Right kidney (tissue), 1 donor: ENCODE measurements around the gene PCSK2.

ENCODE experiments used
- DNase-seq: peaks from one replicate; pipeline ENCODE4 v3.0.0-alpha.2; 2016

PCSK2 gene

DNA sequence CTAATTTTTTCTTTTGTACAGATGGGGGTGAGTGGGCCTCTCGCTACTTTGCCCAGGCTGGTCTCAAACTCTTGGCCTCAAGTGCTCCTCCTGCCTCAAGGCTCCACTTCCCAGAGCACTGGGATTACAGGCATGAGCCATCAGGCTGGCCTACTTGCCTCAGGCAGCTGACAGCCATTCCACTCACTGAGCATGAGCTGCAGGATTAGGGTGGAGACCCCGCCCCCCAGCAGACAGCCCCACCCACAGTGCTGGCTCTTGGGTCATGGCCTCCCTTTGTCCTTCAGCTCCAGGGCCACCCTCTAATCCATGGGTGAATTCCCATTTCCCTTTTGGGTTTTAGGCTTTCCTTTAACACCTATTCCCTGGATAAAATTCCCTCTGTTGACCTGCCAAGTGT, 222.2 kb downstream of the PCSK2 start:
- DNase-seq = no peak

DNA sequence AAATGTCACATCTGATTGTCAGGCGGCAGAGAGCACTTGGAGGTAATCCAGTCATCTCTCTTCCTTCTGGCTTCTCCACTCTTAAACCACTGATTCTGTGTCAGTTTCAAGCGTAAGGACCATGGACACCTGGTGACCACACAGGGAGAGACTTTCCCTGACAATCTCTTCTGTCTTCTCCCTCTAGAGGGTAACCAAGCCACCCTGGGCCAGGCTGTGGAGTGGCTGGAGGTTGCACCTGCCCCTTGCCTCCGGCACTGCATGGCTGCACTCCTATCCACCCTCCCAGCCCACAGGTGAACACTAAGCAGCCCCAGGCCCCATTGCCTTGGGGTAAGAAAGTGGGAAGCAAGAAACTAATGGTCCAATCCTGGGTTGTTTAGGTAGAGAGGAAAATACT, 225.6 kb downstream of the PCSK2 start:
- DNase-seq = no peak

DNA sequence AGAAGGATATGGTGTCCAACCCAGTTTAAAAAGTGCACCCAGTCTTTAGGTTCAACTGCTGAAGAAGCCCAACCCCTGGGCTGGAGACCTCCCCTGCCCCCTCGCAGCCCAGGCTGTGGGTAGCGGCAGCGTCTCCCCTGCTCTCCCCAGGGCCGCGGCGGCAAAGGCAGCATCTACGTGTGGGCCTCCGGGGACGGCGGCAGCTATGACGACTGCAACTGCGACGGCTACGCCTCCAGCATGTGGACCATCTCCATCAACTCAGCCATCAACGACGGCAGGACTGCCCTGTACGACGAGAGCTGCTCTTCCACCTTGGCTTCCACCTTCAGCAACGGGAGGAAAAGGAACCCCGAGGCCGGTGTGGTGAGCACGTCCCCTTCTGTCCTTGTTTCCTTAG, 226.8 kb downstream of the PCSK2 start:
- DNase-seq = no peak

DNA sequence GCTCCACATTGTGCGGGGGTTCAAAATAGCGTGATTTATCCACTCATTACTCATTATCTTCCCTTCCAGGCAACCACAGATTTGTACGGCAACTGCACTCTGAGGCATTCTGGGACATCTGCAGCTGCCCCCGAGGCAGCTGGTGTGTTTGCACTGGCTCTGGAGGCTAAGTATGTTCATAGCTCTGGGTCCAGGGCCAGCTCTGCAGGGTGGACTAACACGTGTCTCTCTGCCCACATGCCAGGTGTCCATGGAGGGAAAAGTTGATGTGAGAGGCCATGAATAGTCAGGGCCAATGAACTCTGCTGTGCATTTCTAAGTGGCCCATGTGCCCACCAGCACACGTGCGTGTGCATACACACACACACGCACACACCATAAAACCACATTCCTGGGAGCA, 229.4 kb downstream of the PCSK2 start:
- DNase-seq = no peak

DNA sequence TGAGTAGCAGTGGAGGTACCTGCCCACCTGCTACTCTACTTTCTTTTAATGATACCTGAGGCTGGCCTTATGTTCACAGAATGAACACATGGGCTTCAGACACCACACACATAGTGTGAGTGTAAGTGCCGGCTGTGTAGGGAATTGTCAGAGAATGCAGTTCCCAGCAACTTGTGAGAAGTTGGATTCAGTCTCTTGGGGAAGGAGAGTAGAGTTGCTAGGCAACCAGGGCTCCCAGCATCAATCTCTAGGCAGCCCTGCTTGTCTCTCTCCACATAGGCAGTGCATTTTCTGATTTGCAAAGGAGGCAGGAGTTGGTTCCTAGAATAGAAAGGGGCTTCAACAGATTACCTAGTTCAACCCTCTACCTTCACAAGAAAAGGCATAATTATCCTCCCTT, 230.2 kb downstream of the PCSK2 start:
- DNase-seq = no peak

DNA sequence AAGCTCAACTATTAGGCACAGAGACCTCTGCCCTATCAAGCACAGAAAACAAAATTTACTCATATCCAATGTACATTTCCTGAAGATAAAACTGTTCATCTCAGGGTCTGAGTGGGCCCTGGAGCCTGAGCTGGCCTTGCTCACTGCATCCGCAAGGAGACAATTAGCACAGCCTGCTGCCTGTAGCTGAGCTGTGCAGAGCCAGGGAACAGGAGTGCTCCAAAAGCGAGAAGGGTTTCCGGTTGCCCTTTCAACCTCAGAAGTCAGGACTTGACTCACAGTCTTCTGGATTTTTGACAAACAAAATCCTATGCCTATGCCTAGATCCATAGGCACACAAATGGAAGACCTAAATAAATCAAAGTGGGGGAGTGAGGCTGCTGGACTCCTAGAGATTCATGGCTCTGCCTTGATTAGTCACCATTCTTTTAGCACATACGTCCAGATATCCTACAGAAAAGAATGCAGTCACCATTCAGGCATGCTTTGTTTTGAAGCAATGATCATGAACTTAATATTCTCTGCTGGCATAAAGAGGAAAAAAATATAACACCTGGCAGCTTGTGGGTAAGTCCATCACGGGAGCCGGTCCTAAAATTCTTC, 230.8 kb downstream of the PCSK2 start:
- no peak for DNase-seq

DNA sequence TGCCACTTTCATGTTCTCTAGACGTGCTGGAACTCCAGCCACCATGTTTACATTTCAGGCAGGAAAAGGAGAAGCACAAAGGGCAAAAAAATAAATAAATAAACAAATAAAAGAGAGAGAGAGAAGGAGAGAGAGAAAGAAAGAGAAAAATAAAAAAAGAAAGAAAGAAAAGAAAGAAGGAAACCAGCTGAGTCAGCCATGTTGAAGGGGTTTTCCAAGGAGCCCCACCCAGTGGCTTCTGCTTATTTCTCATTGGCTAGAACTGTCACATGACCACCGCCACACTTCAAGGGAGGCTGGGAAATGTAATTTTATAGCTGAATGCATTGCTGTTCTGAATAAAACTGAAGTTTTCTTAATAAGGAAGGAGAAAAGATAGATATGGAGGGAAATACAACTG, 233.3 kb downstream of the PCSK2 start:
- DNase-seq = no peak

DNA sequence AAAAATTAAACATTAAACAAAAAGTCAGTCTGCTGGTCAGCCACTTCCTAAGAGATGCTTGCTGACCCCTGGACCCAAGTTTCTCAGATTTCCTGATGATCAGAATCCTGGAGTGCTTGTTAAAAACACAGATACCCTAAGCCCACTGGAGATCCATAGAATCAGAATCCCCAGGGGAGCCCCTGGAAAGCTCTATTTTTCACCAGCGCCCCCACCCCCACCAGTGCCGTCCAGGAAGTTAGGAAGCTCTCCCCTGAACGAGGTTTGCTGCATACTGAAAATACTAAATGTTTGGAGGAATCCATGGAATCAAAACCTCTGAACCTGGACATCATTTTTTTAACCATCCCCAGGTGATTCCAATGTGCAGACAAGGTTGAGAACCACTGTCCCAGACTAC, 235.1 kb downstream of the PCSK2 start:
- DNase-seq = no peak

DNA sequence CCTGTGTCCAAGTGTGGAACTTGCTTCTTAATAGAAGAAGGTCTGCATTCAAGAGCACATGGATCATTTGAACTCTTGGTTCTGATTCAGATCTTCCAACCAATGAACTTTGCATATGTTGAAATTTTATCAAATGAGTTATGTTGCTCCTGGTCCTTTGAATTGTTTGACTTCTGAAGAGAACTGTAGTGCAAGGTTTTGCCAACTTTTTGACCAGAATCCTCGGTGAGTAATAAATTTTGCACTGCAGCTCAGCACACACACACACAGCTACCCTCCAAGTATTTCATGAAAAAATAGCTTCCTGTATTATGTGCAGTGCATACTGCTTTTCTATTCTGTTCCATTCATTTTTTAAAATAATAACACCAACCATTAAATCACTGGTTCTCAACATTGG, 236.9 kb downstream of the PCSK2 start:
- DNase-seq = no peak

DNA sequence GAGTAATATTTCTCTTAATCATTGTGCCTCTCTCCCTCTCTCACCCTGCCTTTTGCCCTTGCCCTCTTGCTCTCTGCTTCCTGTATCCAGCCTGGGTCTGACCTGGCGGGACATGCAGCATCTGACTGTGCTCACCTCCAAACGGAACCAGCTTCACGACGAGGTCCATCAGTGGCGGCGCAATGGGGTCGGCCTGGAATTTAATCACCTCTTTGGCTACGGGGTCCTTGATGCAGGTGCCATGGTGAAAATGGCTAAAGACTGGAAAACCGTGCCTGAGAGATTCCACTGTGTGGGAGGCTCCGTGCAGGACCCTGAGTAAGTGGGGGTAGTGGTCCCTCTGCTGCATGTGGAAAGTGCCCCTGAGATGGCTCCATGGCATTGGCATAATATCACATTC, 238.4 kb downstream of the PCSK2 start:
- no peak for DNase-seq

DNA sequence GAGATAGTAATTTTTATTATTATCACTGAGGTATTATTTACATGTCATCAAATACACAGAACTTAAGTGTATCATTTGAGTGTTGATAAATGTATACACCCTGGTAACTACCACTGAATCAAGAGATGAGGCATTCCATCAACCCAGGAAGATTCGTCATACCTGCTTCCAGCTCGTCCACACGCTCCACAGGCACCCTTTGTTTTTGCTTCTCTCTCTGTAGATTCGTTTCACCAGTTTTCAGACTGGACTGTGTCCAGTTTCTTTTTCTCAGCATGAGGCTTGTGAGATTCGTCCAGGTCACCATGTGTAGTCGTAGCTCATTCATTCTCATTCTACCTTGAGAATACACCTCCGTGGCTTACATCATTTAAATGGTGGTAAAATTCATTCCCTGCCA, 239.8 kb downstream of the PCSK2 start:
- no peak for DNase-seq

DNA sequence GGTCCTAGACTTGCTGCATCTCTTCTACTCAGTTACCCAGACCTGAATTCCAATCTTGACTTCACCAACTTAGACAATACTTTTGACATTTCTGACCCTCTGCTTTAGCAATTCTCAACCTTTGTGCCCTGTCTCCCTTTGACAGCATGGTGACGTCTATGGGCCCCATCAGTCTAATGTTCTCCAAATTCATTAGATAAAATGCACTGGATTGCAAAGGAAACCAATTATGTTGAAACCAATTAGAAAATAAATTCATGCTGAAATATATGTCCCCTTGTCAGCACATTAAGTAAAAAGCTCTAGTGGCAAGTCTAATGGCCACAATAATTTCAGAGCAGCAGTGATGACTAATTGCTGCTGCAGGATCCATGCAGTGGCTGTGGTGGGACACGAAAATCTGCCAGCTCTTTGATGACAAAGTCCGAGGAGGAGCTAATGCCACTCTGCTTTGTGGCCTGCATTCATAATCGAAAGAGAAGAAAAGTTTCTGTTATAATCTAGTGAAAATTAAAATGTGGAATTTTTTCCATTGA, 240.3 kb downstream of the PCSK2 start:
- no peak for DNase-seq

DNA sequence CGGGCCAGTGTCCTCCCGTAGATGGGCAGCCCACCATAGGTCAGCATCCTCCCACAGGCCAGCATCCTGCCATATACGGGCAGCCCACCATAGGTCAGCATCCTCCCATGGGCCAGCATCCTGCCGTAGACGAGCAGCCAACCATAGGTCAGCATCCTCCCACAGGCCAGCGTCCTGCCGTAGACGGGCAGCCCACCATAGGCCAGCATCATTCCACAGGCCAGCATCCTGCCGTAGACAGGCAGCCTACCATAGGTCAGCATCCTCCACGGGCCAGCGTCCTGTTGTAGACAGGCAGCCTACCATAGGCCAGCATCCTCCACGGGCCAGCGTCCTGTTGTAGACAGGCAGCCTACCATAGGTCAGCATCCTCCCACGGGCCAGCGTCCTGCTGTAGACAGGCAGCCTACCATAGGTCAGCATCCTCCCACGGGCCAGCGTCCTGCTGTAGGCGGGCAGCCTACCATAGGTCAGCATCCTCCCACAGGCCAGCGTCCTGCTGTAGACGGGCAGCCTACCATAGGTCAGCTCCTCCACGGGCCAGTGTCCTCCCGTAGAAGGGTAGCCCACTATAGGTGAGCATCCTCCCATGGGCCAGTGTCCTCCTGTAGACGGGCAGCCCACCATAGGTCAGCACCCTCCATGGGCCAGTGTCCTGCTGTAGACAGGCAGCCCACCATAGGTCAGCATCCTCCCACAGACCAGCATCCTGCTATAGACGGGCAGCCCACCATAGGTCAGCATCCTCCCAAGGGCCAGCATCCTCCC, 241.4 kb downstream of the PCSK2 start:
- DNase-seq = no peak

DNA sequence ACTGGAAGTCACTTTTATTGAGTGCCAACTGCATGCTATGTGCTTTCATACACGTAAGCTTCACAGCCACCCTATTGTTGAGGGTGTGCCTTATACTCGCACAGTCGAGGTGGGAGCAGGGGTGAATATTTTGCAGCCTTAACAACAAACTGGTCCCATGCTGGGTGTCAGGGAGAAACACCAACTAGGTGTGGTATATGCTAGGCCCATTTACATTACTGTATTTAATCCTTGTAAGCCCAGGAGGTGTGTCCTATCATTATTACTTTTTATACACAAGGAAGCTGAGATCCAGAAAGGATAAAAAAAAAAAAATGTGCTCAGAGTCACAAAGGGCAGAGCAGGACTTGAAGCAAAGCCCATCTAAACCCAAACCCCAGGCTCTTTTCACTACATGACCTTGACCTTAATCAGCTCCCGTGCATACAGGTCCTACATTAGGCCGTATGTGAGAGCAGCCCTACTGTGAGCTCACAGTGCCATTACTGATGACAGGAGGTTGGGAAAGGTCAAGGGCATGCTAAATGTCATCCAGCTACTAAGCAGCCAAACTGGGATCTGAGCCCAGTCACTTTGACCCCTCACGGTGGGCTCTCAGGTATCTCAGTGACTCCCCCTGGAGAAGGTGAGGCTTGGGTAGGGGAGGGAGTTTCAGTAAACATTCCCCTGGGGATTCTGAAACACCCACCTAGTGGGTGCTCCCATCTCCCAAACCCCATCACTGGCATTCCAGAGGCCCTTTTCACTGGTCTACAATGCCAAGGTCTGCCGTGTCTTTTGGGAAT, 242.6 kb downstream of the PCSK2 start:
- DNase-seq = no peak

DNA sequence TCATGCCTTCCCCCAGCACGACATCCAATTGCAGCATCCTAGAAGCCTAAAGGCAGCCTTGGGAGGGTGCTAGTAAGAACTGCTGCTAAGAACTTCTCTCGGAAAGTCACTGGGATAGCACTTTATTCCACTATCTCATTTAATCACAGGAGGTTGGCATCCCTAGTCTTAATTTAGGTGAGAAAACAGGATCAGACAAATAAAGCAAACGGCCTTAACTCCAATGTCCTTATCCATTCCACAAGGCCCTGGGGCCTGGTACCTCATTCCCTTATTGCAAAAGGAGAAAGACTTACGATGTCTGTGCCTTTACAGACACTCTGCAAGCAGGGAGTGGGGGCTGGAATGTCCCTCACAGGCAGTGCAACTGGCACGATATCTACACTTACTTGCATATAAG, 243.7 kb downstream of the PCSK2 start:
- DNase-seq = no peak

DNA sequence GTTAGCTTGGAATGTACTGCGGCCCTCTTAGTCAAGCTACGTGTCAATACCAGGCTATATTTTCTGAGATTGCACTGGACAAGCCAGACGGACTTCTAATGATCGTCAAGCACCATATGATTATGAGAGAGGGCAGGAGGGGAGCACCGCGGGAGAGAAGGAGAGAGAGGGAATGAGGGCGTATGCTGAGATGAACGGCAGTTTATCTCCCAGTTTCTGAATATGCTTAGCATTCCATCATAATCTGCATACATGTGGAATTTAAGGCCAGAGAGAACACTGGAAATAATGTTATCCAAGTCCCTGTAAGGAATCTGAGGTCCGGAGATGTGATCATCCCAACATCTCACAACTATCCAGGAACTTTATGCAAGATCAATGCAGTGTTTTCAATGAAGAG, 244.1 kb downstream of the PCSK2 start:
- no peak for DNase-seq

DNA sequence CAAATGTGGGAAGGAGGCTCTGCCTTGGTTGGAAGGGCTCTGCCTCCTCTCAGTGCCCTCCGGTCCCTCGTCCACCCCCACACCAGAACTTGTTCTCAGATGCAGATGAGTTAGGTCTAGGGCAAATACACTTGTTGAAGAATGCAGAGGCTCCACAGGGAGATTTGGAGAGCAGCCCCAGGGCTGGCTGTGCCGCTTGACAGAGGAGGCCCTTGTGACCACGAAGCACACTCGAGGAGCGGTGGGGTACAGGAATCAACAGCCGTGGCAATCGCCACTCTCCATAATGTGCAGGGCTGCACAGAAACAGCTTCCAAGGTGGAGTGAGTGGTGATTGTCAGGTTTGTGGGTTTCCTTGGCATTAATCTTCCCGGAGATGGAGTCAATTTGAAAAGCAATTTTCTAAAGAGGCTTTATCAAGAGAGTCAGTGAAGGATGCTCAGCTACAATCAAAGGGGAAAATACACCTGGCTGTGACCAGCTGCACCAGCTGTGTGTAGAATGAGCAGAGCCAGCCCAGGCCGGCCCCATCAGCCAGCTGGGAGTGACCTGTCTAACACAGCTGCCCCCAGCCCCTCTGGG, 244.9 kb downstream of the PCSK2 start:
- DNase-seq = no peak

DNA sequence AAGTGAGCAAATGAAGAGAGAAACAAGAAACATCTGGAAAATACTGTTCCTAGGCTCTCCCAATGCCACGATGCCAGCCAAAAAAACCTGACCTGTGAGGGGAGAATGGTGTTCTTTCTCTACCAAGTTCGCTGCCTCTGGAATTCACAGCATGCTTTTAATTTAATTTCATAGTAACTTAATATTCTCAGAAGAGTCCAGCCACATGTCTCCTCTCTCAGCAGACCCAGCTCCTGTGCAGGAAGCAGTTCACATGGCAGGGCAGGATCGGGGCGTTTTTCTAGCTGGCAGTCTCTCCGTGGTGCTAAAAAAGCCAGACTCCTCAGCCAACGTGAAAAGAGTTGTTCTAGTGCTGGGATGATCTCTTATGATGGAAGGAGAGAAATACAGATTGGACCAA, 246.8 kb downstream of the PCSK2 start:
- DNase-seq = no peak

DNA sequence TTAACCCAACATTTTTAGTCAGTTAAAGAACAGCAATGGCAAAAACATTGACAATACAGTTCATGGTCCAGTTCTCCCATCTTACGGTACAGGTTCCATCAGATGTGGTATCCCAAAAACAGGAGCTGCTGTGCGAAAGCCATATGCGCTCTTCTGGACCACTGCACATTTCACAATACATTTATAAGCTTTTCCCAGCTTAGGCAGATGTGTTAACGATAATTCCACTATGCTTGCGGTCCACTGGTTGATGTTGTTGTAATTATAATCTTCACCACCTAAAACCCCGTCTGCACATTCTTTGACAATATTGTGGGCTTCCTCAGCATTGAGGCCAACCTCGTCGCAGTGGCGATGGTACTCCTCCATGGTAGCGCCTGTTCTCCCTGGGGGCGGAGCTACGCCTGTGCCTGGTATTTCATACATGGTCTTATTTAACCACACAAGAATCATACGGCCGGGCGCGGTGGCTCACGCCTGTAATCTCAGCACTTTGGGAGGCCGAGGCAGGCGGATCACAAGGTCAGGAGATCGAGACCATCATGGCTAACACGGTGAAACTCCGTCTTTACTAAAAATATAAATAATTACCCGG, 252.3 kb downstream of the PCSK2 start:
- no peak for DNase-seq

DNA sequence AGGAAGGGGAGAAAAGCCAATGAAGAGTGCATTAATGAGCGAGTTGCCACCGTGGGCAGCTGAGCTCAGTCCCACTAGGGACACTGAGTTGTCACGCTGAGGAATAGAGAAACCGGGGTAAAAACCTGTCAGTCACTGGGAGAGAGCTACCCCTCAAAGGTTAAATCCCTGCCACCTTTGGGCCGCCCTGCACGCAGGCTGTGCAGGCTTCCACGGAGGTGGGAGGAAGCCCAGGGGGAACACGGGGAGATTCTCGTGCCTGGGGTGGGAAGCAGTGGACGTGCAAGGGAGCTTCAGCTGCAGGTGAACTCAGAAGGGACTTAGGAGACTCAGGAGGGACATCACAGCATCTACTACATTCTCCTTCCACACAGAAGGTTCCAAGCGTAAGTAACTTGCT, 253.9 kb downstream of the PCSK2 start:
- DNase-seq = no peak

DNA sequence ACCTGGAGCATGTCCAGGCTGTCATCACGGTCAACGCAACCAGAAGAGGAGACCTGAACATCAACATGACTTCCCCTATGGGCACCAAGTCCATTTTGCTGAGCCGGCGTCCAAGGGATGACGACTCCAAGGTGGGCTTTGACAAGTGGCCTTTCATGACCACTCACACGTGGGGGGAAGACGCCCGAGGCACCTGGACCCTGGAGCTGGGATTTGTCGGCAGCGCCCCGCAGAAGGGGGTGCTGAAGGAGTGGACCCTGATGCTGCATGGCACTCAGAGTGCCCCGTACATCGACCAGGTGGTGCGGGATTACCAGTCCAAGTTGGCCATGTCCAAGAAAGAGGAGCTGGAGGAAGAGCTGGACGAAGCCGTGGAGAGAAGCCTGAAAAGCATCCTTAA, 254.8 kb downstream of the PCSK2 start:
- DNase-seq = no peak

DNA sequence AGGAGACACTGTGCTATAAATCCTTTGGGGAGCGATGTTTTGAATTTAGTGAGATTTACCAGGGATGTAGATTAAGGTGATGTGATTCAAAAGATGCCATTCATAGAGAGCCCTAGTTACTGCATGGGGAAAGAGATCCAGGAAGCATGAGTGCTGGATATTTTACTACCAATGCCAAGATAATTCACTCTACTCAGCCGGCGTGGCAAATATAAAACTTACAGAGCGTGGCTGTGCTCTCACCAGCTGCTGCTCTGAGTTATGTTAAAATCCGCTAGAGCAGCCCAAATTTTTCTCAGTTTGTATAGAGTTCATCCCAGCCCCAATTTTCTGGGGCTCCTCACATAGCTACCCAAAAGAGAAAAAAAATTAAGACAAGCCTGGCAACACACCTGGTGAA, 255.7 kb downstream of the PCSK2 start:
- no peak for DNase-seq

DNA sequence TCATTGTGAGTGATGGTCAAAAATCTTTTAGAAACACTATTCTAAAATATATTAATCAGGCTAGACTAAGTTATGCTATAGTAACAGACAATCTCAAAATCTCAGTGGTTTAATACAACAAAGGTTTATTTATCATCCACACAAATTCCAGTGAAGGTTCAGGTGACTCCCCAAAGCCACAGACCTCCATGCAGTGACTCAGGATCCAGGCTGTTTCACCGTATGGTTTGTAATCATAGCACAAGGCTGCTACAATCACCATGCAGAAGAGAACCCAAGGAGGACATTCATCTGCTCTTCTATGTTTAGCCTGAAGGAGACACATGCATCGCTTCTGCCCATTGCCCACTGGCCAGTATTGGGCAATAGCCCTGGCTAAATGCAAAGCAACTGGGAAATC, 258.2 kb downstream of the PCSK2 start:
- no peak for DNase-seq
